HG03097 (cell line): ENCODE measurements around the gene LRRC52.
"Not testable (repeated sequence)": the region's sequence is repeated elsewhere in the genome, so short reads cannot be mapped to it uniquely, and the experiment has no call there.

Source experiments
- ATAC-seq: cut with Tn5 transposase; IDR thresholded peaks from one replicate; pipeline ENCODE4 v1.9.1; 2021; ENCODE audit not compliant: unreplicated experiment, low FRiP score

LRRC52 gene

DNA sequence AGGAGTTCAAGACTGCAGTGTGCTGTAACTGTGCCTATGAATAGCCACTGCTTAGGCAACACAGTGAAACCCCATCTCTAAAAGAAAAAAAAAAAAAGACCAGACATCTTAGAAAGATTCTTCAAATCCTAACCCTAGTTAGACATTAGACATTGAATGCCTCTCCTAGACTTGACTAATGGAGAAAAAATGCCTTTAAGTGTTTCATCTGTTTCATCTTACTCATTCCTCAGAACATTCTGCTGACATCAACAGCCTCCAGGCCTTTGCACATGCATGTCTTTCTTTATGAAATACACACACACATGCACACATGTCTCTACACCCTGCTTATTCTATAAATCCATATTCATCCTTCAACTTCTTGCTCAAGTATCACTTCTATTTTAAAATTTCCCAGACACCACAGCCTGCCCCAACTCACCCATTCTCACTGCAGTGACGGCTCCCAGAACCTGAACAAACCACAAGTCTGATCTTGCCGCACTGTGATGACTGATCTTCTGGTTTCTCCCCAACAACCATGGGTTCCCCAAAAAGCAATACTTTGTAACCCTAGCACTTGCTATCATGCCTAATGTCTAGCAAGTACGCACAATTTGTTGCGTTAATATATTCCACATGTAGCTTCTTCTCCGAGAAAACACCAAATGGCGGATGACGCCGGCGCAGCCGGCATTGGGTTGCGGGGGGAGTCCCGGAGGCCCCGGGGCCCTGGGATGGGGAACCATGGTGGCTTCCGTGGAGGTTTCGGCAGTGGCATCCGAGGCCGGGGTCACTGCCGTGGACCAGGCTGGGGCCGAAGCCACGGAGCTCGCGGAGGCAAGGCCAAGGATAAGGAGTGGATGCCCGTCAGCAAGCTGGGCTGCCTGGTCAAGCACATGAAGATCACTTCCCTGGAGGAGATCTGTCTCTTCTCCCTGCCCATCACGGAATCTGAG, 37.4 kb downstream of the LRRC52 start:
- no peak for ATAC-seq

DNA sequence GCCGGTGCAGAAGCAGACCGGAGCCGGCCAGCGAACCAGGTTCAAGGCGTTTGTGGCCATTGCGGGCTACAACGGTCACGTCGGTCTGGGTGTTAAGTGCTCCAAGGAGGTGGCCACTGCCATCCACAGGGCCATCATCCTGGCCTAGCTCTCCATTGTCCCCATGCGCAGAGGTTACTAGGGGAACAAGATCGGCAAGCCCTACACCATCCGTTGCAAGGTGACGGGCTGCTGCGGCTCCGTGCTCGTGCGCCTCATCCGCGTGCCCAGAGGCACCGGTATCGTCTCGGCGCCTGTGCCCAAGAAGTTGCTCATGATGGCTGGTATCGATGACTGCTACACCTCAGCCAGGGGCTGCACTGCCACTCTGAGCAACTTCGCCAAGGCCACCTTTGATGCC, 38.1 kb downstream of the LRRC52 start:
- ATAC-seq = no peak

DNA sequence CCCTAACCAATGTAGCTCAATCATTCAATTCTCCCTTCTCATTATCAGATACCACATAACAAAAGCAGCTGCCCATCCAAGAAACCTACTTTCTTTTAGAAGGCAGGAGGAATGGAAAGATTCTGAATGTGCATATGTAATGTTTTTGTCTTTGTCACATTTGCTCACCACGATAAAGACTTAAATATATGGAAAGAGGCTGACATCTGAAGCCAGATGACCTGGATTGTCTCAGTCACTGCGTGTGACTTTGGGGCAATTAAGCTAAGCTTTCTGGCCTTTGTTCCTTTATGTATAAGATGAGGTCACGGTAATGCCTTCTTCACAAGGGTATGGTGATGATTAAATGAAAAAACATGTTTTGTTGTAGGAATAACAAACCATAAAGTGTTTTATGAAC, 42.6 kb downstream of the LRRC52 start:
- ATAC-seq = no peak

DNA sequence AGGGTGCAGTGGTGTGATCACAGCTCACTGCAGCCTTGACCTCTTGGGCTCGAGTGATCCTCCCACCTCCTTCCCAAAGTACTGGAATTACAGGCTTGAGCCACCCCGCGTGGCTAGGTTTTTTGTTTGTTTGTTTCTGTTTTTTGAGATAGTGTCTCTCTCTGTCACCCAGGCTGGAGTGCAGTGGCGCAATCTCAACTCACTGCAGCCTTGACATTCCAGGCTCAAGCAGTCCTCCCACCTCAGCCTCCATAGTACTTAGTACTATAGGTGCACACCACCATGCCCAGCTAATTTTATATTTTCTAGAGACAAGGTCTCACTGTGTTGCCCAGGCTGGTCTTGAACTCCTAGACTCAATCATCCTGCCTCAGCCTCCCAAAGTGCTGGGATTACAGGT, 47.6 kb downstream of the LRRC52 start:
- ATAC-seq = not testable (repeated sequence)

DNA sequence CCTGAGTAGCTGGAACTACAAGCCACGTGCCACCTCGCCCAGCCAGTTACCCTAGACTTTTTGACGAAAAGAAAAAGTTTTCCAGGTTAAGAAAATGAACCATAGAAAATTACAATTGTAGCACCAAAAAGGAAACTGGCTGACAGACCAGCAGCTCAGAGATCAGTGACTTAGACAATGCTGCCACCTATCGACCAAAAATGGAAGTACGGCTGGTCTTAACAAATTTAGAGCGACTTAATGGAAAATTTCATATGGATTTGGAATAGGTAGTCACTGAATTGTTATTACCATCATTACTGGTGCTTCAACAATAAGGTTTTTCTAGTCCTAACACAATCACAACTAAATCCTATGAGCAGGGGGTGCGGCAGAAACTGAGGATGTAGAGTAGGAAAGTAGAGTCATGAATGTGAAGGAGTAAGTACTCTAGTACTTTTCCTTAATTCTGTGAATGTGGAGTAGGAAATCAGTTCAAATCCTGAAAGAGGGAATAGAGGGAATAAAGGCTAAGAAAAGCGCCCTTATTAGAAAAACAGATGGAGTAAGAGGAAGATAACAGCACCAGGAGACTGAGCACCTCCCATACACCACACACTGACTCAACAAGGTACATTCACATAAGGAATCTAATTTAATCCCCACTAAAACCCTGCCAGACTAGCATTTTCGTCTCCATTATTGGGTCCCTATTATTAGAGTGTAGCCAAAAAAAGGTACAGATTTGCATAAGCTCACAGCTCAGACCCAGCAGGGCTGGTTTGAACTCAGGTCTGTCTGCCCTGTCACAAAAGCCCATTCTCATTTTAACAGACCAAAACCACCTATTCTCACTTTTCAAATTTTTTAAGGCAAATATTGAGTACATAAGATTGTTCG, 49.4 kb downstream of the LRRC52 start:
- no peak for ATAC-seq

DNA sequence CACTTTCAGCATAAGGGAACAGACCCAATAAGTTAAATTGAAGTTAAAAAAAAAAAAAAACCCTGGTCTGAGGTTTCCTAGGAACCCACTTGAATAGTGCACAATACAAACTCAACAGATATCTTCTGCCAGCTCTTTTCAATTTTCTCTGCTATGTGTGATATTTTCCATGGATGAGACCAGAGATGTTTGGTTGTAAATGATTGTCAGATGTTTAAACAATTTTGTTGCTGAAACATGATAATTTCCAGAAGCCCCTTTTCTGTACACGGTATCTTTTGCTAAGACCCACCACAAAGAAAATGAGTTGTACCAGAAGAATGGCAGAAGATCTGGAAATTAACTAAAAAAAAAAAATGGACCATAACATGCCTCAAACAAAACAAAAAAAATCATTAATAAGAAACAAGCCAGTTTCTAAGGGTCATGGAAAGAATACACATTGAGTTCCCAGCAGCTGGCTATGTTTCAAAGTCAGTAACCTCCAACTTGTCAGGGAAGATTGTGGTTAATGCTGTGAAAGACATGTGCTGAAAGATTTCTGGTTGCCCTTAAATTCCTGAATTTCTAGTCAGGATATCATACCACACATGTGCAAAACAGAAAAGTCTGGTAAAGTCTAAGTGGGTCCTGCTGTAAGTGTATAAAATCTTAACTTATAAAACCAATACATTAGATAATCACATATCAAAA, 51.6 kb downstream of the LRRC52 start:
- ATAC-seq = no peak

DNA sequence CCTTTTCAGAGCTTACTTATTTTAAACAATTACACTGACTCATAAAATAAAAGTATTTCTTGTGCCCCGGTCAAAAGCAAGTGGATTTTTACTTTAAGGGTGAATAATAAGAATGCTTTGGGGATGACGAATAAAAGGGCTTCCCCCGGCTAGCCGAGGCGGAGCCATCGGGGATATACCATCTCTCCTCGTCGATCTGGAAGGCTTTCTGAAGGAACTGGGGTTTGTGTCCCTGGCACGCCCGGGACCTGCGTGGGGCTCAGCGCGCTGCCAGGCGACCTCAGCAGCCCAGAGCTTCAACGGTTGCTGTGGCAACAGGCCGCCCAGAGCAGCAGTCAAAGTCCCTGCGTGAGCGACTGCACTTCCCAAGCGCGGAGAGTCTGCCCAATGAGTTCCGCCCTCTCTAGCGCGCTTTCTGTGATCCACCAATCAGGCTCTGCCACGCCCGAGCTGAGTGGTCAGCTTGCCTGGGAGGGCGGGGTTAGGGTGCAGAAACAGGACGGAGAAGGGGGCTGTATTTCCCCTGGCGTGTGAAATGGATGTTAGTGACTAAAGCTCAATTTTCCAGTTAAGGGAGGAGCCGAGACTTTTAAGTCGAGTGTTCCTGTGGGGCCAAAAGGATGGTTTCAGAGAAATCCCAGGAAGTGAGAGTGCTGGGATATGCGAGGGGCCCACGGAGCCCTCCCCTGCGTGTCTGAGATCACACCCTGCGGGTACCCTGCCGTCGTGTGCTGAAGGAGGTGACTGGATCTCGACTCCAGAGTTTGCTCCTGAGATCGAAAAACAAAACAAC, 54.3 kb downstream of the LRRC52 start:
- peak; percentile 98 for ATAC-seq

DNA sequence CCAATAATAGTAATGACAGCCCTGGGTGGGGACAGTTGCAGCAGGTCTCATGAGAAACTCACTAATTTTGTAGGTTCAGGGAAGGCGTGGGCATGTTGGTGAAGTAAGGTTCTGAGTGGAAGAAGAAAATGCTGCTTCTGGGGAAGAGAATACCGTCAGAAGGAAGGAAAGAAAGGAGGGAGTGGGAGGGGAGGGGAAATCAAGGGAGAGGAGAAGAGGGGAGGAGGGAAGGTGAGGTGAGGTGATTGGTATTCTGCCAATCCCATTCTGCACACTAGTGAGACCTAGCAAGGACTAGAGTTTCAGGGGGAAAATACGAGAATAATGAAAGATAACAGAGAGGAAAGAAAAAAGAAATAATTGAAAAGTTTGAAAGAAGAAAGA, 54.9 kb downstream of the LRRC52 start:
- no peak for ATAC-seq

DNA sequence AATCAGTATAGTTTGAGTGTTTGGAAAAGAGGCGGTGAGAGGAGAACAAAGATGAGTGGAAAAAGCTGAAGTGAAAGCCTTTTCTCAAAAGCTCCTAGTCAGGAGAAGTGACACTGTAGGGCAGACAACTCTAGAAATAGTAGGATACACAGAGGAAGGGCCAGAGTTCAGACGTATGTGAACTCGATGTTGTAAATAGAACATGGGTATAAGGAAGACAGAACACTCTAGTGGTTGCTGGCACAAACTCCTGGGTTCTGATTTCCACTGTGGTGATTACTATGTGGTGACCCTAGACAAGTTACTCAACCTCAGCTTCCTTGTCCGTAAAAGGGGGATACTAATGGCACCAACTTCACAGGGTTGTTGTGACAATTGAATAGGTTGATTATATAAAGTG, 57.0 kb downstream of the LRRC52 start:
- no peak for ATAC-seq

DNA sequence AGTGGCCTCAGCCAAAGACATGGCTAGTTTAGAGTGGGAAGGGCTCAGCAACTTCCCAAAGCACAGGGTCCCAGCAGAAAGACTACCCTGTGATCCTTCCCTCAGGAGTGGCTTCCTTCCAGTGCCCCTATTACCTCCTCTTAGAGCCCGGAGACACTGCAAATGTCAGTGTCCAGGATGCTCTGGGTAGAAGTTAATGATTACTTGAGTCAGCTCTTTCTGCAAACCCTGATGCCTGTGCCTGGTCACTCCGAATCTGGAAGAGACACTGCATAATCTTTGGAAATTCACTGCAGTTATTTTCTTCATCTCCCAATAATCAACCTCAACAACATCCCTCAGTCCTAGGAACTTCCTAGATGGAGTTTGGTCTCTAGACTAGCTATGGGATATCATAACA, 60.0 kb downstream of the LRRC52 start:
- no peak for ATAC-seq

DNA sequence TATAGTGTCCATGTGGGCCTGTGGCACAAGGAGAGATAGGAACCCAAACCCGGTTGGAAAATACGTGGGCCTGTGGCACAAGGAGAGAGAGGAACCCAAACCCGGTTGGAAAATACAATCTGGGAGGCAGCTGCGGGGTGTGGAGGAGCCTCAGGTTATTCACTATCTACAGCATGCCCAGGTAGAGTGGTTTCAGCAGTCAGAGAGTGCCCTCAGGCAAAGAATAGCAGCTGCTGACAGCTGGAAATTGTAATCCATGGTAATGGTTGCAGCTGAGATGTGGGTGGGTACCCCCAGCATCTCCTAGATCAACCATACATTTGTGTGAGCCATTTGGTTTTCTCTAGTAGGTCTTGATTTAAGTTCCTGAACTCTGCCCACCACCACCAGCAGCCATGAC, 61.4 kb downstream of the LRRC52 start:
- no peak for ATAC-seq

DNA sequence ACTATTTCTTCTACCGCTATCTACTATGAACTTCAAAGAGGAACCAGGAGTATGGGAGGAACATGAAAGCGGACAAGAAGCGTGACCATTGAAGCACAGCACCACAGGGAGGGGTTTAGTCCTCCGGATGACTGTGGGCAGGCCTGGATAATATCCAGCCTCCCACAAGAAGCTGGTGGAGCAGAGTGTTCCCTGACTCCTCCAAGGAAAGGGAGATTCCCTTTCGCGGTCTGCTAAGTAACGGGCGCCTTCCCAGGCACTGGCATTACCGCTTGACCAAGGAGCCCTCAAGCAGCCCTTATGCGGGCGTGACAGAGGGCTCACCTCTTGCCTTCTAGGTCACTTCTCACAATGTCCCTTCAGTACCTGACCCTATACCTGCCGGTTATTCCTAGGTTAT, 62.9 kb downstream of the LRRC52 start:
- not testable (repeated sequence) for ATAC-seq

DNA sequence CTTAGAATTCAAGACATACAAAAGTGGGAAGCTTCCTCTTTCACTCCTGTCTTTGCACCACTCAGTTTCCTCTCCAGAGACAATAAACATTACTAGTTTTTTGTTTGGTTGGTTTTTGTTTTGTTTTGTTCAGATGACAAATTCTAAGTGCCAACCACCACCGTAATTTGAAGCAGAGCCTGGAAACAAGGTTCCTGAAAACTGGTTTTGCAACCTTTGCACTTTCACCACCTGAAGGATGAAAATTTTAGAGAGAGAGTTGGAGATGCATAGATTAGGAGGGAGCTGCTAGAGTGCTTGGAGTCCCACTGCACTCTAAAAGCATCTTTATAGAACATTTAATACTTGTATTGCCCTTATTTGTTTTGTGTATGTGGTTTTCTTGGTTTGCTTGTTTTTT, 67.1 kb downstream of the LRRC52 start:
- ATAC-seq = no peak

DNA sequence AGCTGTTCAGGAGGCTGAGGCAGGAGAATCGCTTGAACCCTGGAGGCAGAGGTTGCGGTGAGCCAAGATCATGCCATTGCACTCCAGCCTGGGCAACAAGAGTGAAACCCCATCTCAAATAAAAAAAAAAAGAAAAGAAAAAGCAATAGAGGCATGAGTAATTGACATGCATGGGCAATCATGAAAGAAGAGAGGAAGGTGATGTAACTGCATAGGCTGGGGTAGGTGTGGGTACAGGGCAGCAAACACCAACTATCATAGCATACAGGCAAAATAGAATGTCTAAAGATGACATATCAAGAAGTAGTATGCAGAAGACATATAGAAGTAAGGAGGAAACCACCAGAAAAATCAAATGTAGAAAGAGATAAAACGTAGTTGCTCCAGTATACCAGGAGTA, 68.3 kb downstream of the LRRC52 start:
- no peak for ATAC-seq
